Hepatocyte (in vitro differentiated cells): ENCODE measurements around the gene NTHL1. TPM values are rescaled to one million over a fixed set of nuclear protein-coding genes. Genes with fewer than 3 reads are reported as not detected.

ENCODE experiments used
- DNase-seq: peaks from one replicate; pipeline ENCODE4 v3.0.0-alpha.2; 2016; ENCODE audit warnings: low spot score
- H2AFZ ChIP-seq: fragments of 200-600 bp; sonication (generic); 2 replicates; pipeline ENCODE4 v1.6.0; 2016; ENCODE audit warnings: antibody characterized with exemption, mild to moderate bottlenecking
- H3K27ac ChIP-seq: fragments of 200-600 bp; sonication (generic); 2 replicates; pipeline ENCODE4 v1.5.1; 2016; ENCODE audit warnings: mild to moderate bottlenecking
- H3K27me3 ChIP-seq: fragments of 200-600 bp; sonication (generic); 2 replicates; pipeline ENCODE4 v1.6.1; 2016
- H3K36me3 ChIP-seq: fragments of 200-600 bp; sonication (generic); replicated peaks from 2 replicates; pipeline ENCODE4 v1.5.1; 2016; ENCODE audit warnings: low read depth; ENCODE audit not compliant: insufficient read depth
- H3K4me1 ChIP-seq: fragments of 200-600 bp; sonication (generic); 2 replicates; pipeline ENCODE4 v1.5.1; 2016; ENCODE audit warnings: mild to moderate bottlenecking, moderate library complexity; ENCODE audit not compliant: insufficient read depth
- H3K4me2 ChIP-seq: fragments of 200-600 bp; sonication (generic); 2 replicates; pipeline ENCODE4 v1.6.0; 2016
- H3K4me3 ChIP-seq: fragments of 200-600 bp; sonication (generic); 2 replicates; pipeline ENCODE4 v1.5.1; 2016; ENCODE audit warnings: mild to moderate bottlenecking
- H3K79me2 ChIP-seq: fragments of 200-600 bp; sonication (generic); 2 replicates; pipeline ENCODE4 v1.6.0; 2017; ENCODE audit warnings: mild to moderate bottlenecking
- H3K9me2 ChIP-seq: fragments of 200-600 bp; sonication (generic); replicated peaks from 2 replicates; pipeline ENCODE4 v1.6.0; 2017; ENCODE audit warnings: mild to moderate bottlenecking; ENCODE audit not compliant: insufficient read depth
- H3K9me3 ChIP-seq: fragments of 200-600 bp; sonication (generic); 2 replicates; pipeline ENCODE4 v1.5.1; 2016; ENCODE audit warnings: low read depth, mild to moderate bottlenecking
- H4K20me1 ChIP-seq: fragments of 200-600 bp; sonication (generic); 2 replicates; pipeline ENCODE4 v1.6.0; 2016; ENCODE audit warnings: mild to moderate bottlenecking; ENCODE audit not compliant: insufficient read depth, poor library complexity, severe bottlenecking
- EZH2 ChIP-seq: fragments of 200-600 bp; sonication (generic); IDR thresholded peaks from 2 replicates; pipeline ENCODE4 v1.6.1; 2016; ENCODE audit warnings: antibody characterized with exemption, mild to moderate bottlenecking, borderline replicate concordance
- EZH2phosphoT487 ChIP-seq: fragments of 200-600 bp; sonication (generic); IDR thresholded peaks from one replicate; pipeline ENCODE4 v1.6.1; 2018; ENCODE audit warnings: antibody characterized with exemption, mild to moderate bottlenecking, low read depth, moderate library complexity; ENCODE audit not compliant: unreplicated experiment, severe bottlenecking
- WGBS: methylation state at CpG from one replicate; pipeline ENCODE4 v1.1.6; 2016; ENCODE audit warnings: low lambda C conversion rate; ENCODE audit errors: missing lambda C conversion rate; 5-methylcytosine and 5-hydroxymethylcytosine counted together
- polyA plus RNA-seq: library from polyadenylated mRNA; unstranded; fragments of >200 nt; fragmentation: Nextera tagmentation; extraction: Ambion mirVana; gene quantifications from 2 replicates; pipeline ENCODE4 v1.2.1, GENCODE V29; 2016
- total RNA-seq: library from RNA; depleted of rRNA; stranded (reverse); fragments of >200 nt; gene quantifications from 2 replicates; pipeline ENCODE4 v1.2.3, GENCODE V29; 2014
- TF ChIP-seq, protein P1 (sequence below): fragments of 200-600 bp; sonication (generic); IDR thresholded peaks from 2 replicates; pipeline ENCODE4 v1.5.1; 2016; ENCODE audit warnings: antibody characterized with exemption, mild to moderate bottlenecking; ENCODE audit not compliant: poor library complexity

Gene NTHL1
- total and polyA plus RNA-seq, 2 experiments from 2014 or later, result 19.6 to 28.5 TPM

DNA sequence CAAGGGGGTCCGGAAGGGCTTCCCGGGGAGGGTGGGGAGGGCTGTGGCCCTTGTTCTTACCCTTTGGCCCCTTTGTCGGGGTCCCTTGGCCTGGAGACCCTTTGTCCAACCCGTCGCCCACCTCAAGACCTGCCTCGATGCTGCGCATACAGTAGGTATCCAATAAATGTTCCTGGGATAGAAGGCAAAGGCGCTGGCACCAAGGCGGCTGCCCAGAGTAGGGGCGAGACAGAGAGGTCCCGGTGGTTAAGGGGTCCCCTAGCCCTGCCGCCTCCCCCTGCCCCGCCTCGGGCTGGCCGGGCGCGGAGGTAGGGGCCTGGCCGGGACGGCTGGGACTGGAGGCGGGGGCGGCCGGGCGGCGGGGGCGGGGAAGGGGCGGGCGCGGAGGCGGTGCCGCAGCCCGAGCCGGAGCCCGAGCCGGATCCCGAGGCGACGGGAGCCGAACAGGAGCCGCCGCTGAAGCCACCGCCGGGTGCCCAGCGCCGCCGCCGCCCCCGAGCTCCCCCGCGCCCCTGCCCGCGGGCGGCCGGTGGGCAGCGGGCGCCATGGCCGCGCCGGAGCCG, 21.1 kb downstream of the NTHL1 start, which contains the start of gene NHERF2:
Gene NHERF2, plus strand, starts transcription at position 442 of the 563 bp plus-strand sequence. Its CDS starts 104 bp downstream, at position 546.
- peak; percentile 77 for DNase-seq
- no peaks in the 10 kb centered on the region for H3K9me2 ChIP-seq
- peaks cover 8% of the 10 kb centered on the region for H4K20me1 ChIP-seq
- H3K4me1 ChIP-seq, result peaks cover 36% of the 10 kb centered on the region
- 90% methylated on average over 2 of the region's 59 CpGs for WGBS
- peak within 1 kb of the TSS; percentile 97 for H3K4me2 ChIP-seq
- H3K4me3 ChIP-seq, result peak within 1 kb of the TSS; percentile 82
- TF ChIP-seq, protein P1, sequence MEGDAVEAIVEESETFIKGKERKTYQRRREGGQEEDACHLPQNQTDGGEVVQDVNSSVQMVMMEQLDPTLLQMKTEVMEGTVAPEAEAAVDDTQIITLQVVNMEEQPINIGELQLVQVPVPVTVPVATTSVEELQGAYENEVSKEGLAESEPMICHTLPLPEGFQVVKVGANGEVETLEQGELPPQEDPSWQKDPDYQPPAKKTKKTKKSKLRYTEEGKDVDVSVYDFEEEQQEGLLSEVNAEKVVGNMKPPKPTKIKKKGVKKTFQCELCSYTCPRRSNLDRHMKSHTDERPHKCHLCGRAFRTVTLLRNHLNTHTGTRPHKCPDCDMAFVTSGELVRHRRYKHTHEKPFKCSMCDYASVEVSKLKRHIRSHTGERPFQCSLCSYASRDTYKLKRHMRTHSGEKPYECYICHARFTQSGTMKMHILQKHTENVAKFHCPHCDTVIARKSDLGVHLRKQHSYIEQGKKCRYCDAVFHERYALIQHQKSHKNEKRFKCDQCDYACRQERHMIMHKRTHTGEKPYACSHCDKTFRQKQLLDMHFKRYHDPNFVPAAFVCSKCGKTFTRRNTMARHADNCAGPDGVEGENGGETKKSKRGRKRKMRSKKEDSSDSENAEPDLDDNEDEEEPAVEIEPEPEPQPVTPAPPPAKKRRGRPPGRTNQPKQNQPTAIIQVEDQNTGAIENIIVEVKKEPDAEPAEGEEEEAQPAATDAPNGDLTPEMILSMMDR, result no peak
- TF ChIP-seq EZH2phosphoT487, result no peak
- no peak for TF ChIP-seq EZH2
- no peaks in the 10 kb centered on the region for H3K9me3 ChIP-seq
- peaks cover 20% of the 10 kb centered on the region for H3K79me2 ChIP-seq
- H2AFZ ChIP-seq, result peak within 1 kb of the TSS; percentile 52
- peak within 1 kb of the TSS; percentile 3 for H3K27ac ChIP-seq
- no peaks in the 10 kb centered on the region for H3K27me3 ChIP-seq
- H3K36me3 ChIP-seq, result no peaks in the 10 kb centered on the region

DNA sequence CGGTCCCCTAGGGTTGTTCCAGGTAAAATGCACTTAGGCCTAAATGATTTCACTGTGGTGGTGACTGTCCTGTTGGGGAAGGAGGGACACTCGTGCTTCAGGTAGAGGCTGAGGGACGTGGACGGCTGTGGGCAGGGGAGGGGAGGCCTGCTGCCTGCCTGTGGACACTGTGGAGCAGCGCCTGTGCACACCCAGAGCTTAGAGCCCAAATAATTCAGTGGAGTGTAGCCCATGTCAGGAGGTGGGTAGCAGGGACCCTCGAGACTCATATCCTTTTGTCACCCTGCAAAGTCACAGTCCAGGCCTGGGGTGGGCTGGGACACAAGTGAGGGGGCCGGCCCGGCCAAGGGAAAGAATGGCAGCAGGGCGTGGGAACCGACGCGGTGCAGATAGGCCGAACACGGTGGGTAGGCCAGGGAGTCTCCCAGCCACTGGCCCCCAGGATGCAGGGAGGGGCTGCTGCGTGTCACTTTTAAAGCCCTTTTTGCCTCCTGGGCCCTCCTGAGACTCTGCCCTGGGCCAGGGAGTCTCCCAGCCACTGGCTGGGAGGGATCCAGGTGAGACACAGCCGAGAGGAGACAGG, 21.7 kb downstream of the NTHL1 start:
- no peaks in the 10 kb centered on the region for H3K9me2 ChIP-seq
- peaks cover 36% of the 10 kb centered on the region for H3K4me1 ChIP-seq
- no peaks in the 10 kb centered on the region for H3K9me3 ChIP-seq
- WGBS, result 95% methylated on average over 9 of the region's 16 CpGs
- H3K4me3 ChIP-seq, result no peak overlapping the region
- no peak overlapping the region for H3K27ac ChIP-seq
- H3K4me2 ChIP-seq, result peak overlapping the region; percentile 89
- H3K27me3 ChIP-seq, result no peaks in the 10 kb centered on the region
- H3K79me2 ChIP-seq, result peaks cover 20% of the 10 kb centered on the region
- peaks cover 8% of the 10 kb centered on the region for H4K20me1 ChIP-seq
- no peak for TF ChIP-seq EZH2
- TF ChIP-seq, protein P1, result no peak
- no peak for TF ChIP-seq EZH2phosphoT487
- no peaks in the 10 kb centered on the region for H3K36me3 ChIP-seq
- no peak overlapping the region for H2AFZ ChIP-seq
- DNase-seq, result no peak

DNA sequence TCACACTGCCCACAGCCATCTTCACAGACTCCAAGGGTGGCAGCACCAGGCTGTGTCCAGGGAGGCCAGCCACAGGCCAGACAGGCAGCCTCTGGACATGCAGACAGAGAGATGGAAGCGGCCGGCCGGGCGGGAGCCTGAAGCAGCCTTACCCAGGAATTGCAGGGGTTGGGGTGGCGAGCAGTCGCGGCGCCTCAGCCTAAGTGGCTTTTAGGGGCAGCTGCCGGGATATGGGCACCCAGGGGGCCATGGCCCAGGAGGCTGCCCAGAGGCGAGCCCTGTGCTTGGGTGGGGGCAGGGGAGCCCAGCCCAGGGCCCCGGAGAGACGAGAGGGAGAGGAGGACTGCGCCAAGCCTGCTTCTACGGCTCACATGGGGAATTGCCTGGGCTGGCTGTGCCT, 22.4 kb downstream of the NTHL1 start:
- no peak for TF ChIP-seq EZH2
- TF ChIP-seq EZH2phosphoT487, result no peak
- TF ChIP-seq, protein P1, result no peak
- DNase-seq, result no peak
- 90% methylated on average over 14 of the region's 14 CpGs for WGBS
- Histone ChIP-seq H3K27me3 (peaks cover 6% of the 10 kb centered on the region), H4K20me1 (peaks cover 8% of the 10 kb centered on the region), H3K27ac (no peak overlapping the region), H3K9me3 (no peaks in the 10 kb centered on the region), H3K36me3 (no peaks in the 10 kb centered on the region), H3K79me2 (peaks cover 20% of the 10 kb centered on the region), H3K9me2 (no peaks in the 10 kb centered on the region), H3K4me1 (peaks cover 41% of the 10 kb centered on the region), H2AFZ (no peak overlapping the region), H3K4me2 (no peak overlapping the region), H3K4me3 (no peak overlapping the region)
